HG03139 (cell line): ENCODE data around the gene NR3C1.

Experiments
- ATAC-seq: cut with Tn5 transposase; IDR thresholded peaks from one replicate; pipeline ENCODE4 v1.9.1; 2021; ENCODE audit not compliant: unreplicated experiment

The NR3C1 gene

DNA sequence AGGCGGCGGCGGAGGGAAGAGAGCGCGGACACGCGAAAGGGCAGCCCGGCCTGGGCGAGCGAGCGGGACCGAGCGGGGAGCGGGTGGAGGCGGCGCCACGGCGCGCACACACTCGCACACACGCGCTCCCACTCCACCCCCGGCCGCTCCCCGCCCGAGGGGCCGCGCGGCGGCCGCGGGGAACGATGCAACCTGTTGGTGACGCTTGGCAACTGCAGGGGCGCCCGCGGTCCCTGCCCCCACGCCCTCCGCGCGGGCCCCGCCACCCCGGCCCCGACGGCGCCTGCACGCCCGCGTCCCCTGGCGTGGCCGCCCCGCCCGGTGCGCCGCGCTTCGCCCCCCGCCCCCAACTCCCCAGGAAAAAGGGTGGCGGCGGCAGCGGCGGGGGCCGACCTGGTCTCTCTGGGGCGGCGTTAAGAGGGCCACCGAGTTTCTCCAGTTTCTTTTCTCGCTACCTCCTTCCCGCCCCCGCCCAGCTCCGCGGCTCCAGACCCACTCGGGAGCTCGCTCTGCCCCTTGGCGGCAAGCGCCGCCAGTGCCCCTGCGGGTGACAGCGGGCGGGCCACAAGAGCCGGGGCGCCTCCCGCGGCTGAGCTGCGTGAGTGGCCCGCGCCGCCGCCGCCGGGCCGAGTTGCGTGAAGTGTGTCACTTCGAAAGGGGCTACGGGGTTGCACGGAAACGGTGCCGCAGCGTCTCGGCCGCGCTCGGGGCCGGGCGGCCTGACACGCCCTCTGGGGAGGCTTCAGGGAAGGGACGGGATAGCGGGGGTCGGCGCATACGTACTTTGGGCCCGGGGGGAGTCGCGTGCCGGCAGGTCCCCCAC lies at the start of gene NR3C1:
NR3C1 (minus strand) TSS at position 94 of the 823 bp plus-strand sequence. CDS start 2,847 bp downstream, outside the sequence.
- peak; percentile 53 for ATAC-seq

- ATAC-seq, result no peak
Observed at GRCh38 chr5:143449772-143450171, 46.3 kb upstream of the NR3C1 start.

- no peak for ATAC-seq
Observed at GRCh38 chr5:143448518-143448917, 45.0 kb upstream of the NR3C1 start.

- ATAC-seq, result no peak
Observed at GRCh38 chr5:143447983-143448382, 44.5 kb upstream of the NR3C1 start.

- ATAC-seq, result no peak
Observed at GRCh38 chr5:143446535-143447226, 43.2 kb upstream of the NR3C1 start.

DNA sequence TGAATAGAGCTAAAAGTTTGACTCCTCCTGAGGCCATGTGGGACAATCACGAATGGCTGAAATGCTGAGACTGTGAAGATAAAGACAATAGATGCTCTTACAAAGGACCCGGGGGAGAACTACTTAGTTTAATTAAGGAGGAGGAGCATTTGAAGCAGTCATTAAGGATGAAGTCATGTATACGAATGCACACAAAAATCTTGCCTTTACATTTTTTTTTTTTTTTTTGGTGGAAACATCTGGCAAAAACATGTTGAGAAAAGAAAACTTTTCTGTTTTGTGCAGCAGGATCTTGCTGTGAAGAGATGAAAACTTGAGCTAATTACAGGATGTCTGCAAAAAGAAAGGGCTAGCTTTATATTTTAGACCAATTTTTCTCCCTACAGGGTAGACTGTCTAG lies 42.3 kb upstream of the NR3C1 start:
- no peak for ATAC-seq

- ATAC-seq, result no peak
Observed at GRCh38 chr5:143443330-143443729, 39.8 kb upstream of the NR3C1 start.

GRCh38 chr5:143442385-143442784 lies 38.9 kb upstream of the NR3C1 start:
- ATAC-seq, result no peak

DNA sequence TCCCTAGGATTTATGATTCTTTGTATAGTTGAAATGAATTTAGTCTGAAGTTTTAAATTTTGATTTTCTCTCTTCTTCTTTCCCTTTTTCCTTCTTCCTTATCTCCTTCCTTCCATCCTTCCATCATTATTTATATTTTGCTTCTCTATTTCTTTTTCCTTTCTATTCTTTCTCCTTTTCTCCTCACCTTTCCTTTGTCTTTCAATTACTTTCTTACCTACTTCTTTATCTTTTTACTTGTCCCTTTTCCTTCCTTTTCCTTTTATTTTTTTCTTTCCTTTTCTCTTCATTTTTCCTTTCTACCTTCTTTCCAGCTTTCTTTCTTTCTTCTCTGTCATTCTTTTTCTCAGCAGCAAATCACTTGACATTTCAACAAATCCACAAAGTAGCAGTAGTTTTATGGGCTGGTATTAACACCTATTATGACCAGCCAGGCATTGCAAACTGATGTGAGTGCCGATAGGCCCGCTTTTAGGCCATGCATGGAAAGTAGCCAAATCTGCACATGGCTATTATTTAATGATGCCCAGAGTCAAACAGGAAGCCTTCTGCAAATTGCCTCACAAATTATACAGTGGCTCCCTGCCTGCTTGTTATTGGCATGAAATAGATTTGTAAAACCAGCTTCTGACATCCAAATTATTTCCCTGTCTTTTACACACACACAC lies 37.1 kb upstream of the NR3C1 start:
- ATAC-seq, result no peak

GRCh38 chr5:143437666-143438273 lies 34.3 kb upstream of the NR3C1 start:
- no peak for ATAC-seq

- ATAC-seq, result no peak
Observed at GRCh38 chr5:143436871-143437270, 33.4 kb upstream of the NR3C1 start.

GRCh38 chr5:143435210-143435657 lies 31.7 kb upstream of the NR3C1 start:
- ATAC-seq, result peak; percentile 87

DNA sequence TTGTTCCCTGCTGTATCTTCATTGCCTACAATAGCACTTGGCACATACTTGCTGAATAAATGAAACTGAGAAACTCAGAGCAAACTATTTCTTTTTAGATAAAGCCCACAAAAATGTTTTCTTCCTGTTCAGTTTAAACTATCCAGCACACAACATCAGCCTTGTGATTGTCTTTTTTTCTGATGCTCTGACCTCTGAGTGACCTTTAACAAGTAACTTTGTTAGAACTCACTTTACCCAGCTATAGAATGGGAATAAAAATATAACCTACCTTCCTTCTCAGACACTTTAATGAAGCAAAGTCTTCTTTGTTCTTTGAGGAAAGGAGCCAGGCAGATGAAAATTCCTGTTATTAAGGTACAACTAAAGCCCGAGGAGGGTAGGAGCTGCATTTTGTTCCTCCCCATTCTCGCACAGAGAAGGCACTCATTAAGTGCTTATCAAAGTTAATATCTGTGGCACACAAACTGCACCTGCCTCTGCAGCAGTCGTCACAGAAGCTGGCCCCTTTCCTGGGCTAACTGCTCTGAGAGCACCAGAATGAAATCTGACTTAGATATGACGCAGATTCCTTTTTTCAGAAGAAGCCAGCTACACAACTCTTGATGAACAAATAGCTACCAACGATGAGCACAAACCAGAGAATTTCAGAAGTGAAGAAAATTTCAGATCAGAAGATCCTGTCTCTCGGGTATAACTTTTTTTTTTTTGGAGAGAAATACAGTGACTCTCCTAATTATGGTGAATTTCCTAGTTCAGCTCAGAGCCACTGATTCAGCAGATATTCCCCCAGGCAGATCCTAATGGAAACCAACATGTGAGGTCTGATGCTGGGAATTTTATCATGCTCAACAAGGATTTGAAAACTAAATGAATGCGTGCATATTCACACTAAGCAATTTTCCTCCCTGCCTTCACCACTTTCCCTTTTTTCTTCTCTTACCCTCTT lies 31.0 kb upstream of the NR3C1 start:
- no peak for ATAC-seq

- ATAC-seq, result no peak
Observed at GRCh38 chr5:143433670-143434069, 30.2 kb upstream of the NR3C1 start.

DNA sequence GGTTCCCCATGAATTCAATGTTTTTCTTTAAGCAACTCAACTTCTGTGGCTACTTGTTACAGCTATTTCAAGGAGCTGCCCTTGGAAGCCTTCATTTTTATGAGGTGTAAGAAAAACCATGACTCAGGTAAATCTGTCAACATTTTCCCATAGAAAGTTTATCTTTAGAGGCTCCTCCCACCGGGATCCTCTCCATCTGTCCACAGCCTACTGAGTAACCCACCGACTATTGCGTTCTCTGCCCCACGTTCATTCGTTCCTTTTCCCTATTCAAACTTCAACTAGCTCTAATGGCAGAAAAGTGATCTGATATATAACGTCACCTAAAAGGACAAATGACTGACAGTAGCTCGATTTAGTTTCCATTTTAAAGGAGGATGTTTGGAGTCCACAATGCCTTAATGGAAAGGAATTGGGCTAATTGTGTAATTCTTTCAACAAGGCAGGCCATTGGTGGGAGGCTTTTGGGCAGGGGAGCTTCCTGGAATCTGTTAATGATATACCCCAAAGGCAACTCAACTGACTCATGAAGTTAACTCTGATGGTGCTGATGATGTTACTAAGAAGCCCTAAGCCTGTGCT lies 29.3 kb upstream of the NR3C1 start:
- peak; percentile 28 for ATAC-seq

GRCh38 chr5:143431789-143432188 lies 28.3 kb upstream of the NR3C1 start:
- ATAC-seq, result no peak

DNA sequence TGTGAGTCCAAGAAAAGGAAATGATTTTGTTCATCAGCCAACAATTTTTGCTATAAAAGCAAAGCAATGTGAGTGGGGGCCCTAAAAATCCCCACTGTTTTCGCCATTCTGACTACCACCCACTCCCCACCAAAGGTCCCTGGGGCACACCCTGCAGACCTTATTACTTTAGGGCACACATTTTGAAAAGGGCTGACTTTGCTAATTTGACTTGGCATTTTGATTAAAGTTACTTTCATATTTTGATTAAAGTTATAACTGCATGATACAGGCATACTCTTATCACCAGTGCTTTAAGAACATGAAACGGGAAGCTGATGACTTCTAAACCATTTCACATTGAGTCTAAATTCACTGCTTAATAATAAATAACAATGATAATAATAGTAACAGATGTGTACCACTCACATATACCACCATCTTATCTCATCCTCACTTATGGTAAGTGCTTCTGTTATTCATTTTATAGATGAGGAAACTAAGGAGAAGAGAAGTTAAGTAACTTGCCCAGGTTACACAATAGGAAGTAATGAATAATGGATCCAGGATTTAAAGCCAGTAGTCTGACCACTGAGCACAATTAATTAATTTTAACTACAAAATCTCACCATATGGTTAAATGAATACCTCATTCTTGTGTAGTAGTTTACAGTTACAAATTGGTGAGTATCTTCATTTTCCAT lies 25.4 kb upstream of the NR3C1 start:
- no peak for ATAC-seq

- no peak for ATAC-seq
Observed at GRCh38 chr5:143428155-143428554, 24.7 kb upstream of the NR3C1 start.

GRCh38 chr5:143427122-143427735 lies 23.7 kb upstream of the NR3C1 start:
- ATAC-seq, result no peak
